ENCODE measurements around the gene CTNND2. TPM values are rescaled to one million over a fixed set of nuclear protein-coding genes. Genes with fewer than 3 reads are reported as not detected.

CTNND2 gene
- total RNA-seq, 4 donors from 2014 or later = 8.3 TPM; not detected in 3

DNA sequence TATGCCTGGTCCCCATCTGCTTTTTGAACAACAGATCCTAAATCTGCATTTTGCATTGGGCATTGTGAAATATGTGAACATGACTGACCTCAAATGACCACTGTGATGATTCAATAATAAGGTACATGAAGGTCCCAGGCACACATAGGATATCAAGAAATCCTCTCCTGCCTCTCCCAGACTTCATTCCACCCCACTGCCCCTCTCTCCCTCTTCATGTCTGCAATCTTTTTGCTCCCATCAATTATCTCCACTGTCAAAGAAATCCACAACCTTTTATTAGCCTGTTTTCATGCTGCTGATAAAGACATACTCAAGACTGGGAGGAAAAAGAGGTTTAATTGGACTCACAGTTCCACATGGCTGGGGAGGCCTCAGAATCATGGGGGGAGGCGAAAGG is 476.7 kb downstream of the CTNND2 start:
- TF ChIP-seq, protein P1, sequence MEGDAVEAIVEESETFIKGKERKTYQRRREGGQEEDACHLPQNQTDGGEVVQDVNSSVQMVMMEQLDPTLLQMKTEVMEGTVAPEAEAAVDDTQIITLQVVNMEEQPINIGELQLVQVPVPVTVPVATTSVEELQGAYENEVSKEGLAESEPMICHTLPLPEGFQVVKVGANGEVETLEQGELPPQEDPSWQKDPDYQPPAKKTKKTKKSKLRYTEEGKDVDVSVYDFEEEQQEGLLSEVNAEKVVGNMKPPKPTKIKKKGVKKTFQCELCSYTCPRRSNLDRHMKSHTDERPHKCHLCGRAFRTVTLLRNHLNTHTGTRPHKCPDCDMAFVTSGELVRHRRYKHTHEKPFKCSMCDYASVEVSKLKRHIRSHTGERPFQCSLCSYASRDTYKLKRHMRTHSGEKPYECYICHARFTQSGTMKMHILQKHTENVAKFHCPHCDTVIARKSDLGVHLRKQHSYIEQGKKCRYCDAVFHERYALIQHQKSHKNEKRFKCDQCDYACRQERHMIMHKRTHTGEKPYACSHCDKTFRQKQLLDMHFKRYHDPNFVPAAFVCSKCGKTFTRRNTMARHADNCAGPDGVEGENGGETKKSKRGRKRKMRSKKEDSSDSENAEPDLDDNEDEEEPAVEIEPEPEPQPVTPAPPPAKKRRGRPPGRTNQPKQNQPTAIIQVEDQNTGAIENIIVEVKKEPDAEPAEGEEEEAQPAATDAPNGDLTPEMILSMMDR (IDR thresholded peaks at IDR 0.05; ENCODE audit: low read depth) = no peak

DNA sequence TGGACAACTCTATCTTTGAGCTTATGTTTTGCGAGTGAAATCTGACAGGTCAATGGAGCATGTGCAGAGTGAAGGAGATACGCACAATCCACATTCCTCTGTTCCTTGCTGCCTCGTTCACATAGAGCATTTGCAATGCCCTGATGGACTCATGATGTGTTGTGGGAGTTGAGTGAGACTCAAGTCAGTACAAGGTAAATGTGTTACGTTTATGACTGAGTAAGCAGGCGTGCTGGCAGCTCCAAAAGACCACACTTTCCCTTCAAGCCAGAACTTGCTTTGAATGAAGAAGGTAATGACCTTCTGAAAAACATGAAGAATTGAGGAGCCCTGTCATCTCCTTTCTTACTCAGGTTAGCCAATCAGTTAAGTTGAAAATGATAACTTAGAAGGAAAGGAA is 477.8 kb downstream of the CTNND2 start:
- TF ChIP-seq, protein P1 (IDR thresholded peaks at IDR 0.05; ENCODE audit: low read depth) = no peak

DNA sequence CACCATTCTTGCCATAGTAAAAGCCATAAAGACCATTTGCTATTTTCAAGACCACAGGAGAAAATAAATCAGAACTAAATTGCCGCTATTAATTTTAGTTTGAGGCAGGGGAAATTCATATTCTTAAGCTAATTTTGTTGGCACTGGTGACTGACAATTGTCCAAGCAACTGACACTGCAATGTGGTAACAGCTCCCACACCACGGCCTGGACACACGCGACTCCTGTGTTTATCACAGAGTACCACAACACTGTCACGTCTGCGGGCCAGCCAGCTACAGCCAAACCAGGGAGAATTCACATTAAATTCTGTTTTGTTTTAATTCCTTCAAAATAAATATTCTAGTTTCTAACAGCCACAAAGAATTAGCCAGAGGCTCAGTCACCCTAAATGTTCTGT is 481.9 kb downstream of the CTNND2 start:
- TF ChIP-seq, protein P1 (IDR thresholded peaks at IDR 0.05; ENCODE audit: low read depth) = no peak

DNA sequence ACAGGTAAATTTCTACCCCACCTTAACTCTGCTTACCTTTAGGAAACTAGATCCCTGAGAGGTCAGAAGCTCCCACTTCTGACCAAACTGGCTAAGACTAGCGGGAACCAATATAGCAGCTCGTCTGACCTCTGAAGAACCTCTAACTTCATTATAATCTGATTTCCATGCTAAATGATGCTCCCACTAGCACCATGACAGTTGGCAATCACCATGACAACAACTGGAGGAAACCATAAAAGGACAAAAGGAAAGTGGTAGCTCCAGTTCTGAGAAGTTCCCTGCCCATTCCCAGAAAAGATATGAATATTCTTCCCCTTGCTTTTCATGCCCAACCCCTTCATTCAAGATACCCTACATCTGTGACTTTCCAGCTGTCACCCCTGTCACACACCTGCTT is 483.3 kb downstream of the CTNND2 start:
- TF ChIP-seq, protein P1 (IDR thresholded peaks at IDR 0.05; ENCODE audit: low read depth) = no peak

DNA sequence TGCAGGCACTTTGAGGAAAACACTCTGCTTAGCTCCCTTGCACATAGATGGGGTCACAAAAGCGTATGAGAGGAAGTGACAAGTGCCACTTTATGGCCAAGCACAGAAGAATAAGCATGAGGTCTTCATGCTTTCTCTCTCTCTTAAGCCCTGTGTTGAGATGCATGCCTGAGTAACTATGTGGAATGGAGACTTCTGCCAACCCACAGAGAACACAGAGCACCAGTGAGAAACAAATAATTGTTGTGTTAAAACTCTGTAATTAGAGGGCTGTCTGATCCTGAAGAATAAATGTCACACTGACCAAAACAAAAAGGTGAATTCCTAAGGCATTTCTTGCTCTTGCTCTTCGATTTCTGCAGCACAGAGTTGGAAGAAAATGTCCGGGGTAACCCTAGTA is 488.5 kb downstream of the CTNND2 start:
- TF ChIP-seq, protein P1 (IDR thresholded peaks at IDR 0.05; ENCODE audit: low read depth) = no peak

DNA sequence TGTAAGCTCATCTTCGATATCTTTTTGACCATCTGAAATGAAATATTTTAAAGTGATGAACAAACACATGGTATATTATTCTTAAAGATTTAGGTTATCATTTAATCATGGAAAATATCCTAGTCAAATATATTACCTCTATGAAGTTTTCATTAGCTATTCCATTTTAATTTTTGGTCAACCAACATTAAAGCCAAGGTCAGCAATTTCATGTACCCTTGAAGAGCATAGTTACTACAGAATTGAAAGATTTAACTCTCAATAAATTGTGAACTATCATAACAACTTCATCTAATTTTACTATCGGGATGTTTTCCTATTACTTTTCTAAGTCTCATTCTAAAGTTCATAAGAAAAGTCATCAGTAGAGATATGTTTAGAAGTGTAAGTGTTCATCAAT is 492.6 kb downstream of the CTNND2 start:
- TF ChIP-seq, protein P1 (IDR thresholded peaks at IDR 0.05; ENCODE audit: low read depth) = no peak

DNA sequence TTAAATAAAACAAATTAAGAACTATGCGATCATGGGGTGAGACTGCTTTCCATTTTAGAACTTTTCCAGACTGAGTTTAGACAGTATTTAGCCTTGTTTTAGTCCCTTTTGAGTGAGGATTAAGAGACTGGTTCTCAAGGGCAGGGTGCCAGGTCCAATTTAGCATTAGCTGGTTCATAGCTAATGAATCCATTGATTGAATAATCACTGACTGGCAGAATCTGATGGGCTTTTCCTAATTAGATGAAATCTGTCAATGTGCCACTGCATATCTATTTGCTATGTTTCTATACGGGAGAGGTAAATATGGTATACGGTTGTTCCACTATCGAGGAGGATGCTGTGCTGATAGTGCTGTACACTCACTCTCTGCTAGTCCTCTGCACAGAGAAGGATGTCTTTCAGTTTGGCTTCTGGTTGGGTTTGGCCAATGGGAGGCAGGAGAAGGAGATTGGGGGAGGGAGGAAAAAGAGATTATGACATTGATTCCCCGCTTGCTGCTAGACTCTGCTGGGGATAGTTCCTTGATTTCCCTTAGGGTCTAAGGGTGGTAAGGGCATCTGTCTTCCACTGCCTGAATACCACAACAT is 496.6 kb downstream of the CTNND2 start:
- TF ChIP-seq, protein P1 (IDR thresholded peaks at IDR 0.05; ENCODE audit: low read depth) = no peak

Measured in subcutaneous adipose tissue (tissue), 4 donors.